ENCODE data around the gene GALNT5.
A peak's percentile ranks its signal among the peaks of the same experiment; 100 is the strongest.
"Not testable (repeated sequence)": the region's sequence is repeated elsewhere in the genome, so short reads cannot be mapped to it uniquely, and the experiment has no call there.

GALNT5 gene

GRCh38 chr2:157324331-157324843, 66.9 kb downstream of the GALNT5 start:
- DNase-seq (ENCODE audit: insufficient read length, low spot score) (no peak), FAIRE-seq (no peak)

- FAIRE-seq: peak; percentile 28
- no peak for DNase-seq (ENCODE audit: insufficient read length, low spot score)
These were observed 68.3 kb downstream of the GALNT5 start, which contains the start of gene ERMN for GRCh38 chr2:157325786-157326185. TSS of gene ERMN (minus strand) at chr2:157325824. CDS start at chr2:157325642, 182 bp downstream.

DNA sequence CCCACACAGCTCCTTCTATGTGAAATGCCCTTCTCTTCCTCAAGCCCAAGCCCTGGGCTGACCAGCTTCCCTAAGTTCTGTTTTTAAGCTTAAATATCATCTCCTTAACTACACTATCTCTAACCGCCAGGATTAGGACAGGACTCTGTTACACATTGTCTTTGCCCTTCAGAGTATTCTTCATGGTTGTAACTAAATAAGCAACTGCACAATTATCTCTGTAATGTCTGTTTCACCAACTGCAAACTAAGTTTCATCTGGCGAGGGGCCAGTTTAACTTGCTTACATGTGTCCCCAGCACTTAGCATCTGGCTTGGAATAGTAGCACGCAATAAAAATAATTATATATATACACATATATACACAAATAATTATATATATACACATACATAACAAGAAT, 69.2 kb downstream of the GALNT5 start:
- FAIRE-seq (no peak), DNase-seq (ENCODE audit: insufficient read length, low spot score) (no peak)

DNA sequence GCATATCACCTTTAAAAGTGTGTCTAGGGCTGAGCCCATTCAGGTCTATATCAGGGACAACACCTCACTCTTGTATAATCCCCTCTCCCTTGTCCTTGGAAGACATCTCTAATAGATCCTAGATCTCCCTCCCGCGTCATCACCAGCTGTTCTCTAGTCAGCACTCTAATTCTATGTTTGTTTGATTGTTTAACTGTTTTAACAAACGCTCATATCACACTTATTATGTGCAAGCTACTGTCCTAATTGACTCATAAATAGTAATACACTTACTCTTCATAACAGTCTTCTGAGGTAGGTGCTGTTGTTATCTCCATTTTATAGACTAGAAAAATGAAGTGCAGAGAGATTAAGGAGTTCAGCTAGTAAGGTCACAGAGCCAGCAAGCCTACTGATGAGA, 69.7 kb downstream of the GALNT5 start:
- FAIRE-seq (no peak), DNase-seq (ENCODE audit: insufficient read length, low spot score) (no peak)

GRCh38 chr2:157327621-157328500, 70.4 kb downstream of the GALNT5 start:
- FAIRE-seq (peak; percentile 98), DNase-seq (ENCODE audit: insufficient read length, low spot score) (peak; percentile 56)

DNA sequence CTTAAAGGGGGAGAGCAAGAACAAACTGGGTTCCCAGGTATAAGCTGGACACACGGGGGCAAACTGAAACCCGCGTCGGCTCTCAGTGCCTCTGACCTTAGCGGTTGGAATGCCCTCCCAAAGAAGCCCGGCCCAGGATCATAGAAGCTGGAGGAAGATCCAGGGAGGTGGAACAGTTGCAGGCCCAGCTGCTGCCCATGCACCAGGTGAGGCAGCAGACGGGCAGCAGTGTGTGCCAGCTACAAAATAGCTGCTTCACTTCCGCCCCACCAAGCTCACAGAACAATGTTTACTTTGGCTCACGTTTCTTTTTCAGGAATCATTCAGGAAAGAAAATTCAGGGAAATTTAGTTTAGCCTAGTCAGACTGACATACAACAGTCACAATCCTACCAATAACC, 72.0 kb downstream of the GALNT5 start:
- DNase-seq (ENCODE audit: insufficient read length, low spot score): no peak
- FAIRE-seq: no peak

DNA sequence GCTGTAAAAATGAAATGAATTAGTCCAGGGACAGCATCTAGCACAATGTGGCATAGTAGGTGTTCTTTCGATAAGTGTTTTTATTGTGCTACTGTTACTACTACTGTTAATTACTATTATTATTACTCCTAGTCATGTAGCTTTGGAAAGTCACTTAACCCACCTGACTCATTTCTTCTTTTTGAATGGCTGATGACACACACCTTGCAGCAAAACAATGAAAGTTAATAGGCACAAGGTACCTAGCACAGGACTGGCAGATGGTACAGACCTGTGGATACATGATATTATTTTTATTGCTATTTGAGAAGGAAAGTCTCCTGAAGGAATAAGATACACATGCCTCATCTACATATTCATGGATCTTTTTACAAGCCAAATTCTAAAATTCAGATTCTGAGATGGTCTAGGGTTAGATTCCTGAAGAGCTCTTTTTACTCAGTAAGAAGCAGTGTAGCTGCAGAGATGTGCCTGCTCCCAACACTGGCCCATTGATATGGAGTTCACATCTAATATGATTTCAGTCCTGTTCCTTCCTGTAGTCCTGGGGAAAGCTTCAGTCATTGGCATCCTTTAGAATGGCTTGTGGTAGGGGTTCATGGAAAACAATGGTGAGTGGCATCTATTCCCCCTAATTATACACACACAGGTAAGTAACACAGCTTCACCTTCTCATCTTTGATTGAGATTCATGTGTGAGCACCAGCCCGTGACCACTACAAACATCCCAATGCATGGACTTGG, 76.0 kb downstream of the GALNT5 start:
- FAIRE-seq: peak; percentile 72
- DNase-seq (ENCODE audit: insufficient read length, low spot score): no peak

- FAIRE-seq: no peak
These were observed 76.8 kb downstream of the GALNT5 start for GRCh38 chr2:157334335-157334734.

GRCh38 chr2:157334797-157335196, 77.3 kb downstream of the GALNT5 start:
- no peak for DNase-seq (ENCODE audit: insufficient read length, low spot score)
- no peak for FAIRE-seq

More at GRCh38 chr2:157334335-157334734, 76.8 kb downstream of the GALNT5 start:
- DNase-seq (ENCODE audit: insufficient read length, low spot score): no peak

DNA sequence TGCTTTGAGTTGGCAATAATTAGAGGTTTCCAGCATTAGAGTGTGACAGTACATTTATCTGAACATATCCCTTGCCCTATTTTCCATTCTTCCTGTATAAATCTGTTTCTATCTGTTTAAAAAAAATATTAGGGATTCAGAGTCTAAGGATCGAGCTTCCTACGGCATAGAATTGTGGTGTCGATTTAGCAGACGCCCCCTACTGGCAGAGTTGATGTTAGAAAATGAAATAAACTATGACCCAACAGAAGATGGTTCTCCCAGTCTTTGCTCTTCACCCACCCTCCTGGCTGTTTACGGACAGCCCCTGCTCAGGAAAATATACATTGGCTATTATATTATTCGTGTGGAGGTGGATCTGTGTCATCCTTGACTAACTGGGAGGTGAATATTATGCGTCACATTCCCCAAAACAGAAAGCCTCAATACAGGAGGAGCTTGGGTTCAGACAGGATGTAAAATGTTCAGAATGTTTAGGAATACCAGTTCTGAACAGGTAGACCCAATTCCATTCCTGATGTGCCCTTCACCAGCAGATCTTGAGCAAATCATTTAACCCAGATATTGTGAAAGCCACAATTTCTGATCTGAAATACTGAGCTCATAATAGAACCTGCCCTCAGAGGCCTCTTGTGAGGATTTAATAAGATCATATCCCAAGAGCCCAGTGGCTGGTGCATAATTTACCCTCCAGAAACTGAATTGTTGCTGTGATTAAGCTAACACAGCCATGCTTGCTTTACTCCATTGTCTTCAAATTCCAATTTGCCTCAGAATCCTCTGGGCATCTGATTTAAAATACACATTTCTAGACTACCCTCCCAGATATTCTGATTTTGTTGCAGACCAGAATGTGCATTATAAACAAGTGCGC, 78.9 kb downstream of the GALNT5 start:
- FAIRE-seq (peak; percentile 71), DNase-seq (ENCODE audit: insufficient read length, low spot score) (no peak)

GRCh38 chr2:157337978-157338377, 80.5 kb downstream of the GALNT5 start:
- DNase-seq (ENCODE audit: insufficient read length, low spot score) (no peak), FAIRE-seq (no peak)

- FAIRE-seq: no peak
- no peak for DNase-seq (ENCODE audit: insufficient read length, low spot score)
These were observed 82.6 kb downstream of the GALNT5 start for GRCh38 chr2:157339965-157340655.

GRCh38 chr2:157341381-157341780, 83.9 kb downstream of the GALNT5 start:
- not testable (repeated sequence) for FAIRE-seq; DNase-seq (ENCODE audit: insufficient read length, low spot score)

- no peak for DNase-seq (ENCODE audit: insufficient read length, low spot score)
- FAIRE-seq: no peak
These were observed 88.3 kb downstream of the GALNT5 start for GRCh38 chr2:157345647-157346389.

GRCh38 chr2:157348291-157348921, 90.9 kb downstream of the GALNT5 start:
- FAIRE-seq (no peak), DNase-seq (ENCODE audit: insufficient read length, low spot score) (no peak)

DNA sequence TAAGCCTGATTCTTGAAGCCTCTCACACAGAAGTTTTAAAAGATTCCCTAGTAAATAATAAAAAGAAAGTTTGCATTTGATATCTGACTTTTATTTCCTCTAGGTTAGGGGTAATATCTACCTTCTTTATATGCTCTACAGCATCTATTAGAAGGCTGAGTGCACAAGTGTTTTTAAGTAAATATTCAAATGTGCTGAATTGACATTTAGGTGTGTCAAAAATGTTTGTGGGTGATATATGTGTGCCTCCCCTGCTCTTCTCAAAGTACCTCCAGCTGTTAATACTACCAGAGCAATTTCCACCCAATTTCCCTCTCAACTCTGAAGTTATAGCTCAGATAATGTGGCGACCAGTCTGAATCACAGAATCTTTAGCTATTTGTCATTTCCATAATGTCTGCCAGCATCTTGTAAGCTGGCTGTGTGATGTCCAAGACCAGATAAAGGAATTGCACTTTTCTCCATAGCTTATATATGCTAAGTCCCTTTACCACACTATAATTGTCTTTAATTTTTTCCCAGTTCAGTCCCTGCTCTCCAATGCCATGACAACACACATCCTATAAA, 92.5 kb downstream of the GALNT5 start:
- FAIRE-seq: no peak

GRCh38 chr2:157355618-157356017, 98.1 kb downstream of the GALNT5 start:
- no peak for FAIRE-seq

More for the DNA sequence above, 92.5 kb downstream of the GALNT5 start:
- no peak for DNase-seq (ENCODE audit: insufficient read length, low spot score)

DNA sequence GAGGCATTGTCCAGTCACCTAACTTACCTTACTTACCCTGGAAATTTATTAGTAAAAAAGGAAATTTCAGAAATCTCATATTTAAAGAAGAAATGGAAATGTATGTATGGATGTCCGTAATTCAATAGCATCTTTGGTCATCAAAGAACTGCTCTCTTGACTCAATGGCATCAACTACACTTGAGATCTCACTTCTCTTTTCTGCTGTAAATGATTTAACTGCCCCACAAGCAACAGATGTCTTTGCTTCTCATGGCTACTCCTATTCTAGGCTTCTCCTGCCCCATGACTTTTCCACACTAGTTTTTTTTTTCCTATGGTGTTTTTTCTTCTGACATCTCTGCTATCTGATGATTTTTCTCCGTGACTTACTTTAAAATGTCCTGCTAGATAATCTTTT, 102.1 kb downstream of the GALNT5 start:
- DNase-seq (ENCODE audit: insufficient read length, low spot score): no peak
- FAIRE-seq: no peak

More at GRCh38 chr2:157355618-157356017, 98.1 kb downstream of the GALNT5 start:
- no peak for DNase-seq (ENCODE audit: insufficient read length, low spot score)

Measured in GM19239 (cell line).